Measurements from ENCODE around the gene SDR42E1. TPM values are rescaled to one million over a fixed set of nuclear protein-coding genes. Genes with fewer than 3 reads are reported as not detected.
"Not testable (repeated sequence)": the region's sequence is repeated elsewhere in the genome, so short reads cannot be mapped to it uniquely, and the experiment has no call there.

SDR42E1 gene
- total RNA-seq, 2 donors from 2014 or later: 0.24 to 0.46 TPM

DNA sequence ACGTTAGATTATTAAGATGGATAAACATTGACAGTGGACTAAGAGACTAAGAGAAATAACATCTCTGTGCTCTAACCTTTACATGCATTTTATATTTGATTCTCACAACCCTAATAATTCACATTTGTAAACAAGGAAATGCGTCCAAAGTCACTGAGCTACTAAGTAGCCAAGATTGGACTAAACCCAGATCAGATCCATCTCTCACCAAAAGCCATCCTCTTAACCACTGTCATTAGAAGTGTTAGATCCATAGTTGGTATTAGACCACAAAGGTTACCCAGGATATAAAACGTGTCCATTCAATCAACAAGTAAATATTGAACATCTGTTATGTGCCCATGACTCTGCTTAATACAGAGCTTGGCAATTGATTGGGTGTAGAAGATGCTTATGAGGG is 29.0 kb upstream of the SDR42E1 start:
- intact Hi-C loops (cut with DNase I): no loop called here
- no peak for DNase-seq (ENCODE audit: low spot score)

DNA sequence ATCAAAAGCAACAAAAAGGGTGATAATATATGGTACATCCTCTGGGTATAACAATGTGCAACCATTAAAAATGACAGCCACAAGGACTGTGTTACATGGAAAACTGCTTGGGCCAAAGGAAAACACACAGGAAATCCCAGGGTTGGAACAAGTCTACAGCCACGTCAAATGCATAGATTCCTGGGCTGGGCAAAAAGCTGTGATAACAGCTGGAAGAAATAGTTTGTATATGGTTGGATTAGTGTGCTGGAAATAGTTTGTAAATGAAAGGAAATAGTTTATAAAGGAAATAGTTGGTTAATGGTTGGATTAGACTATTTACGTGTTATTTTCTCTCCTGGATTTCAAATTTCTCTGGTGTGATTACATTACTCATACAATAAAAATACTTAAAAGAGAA is 26.4 kb upstream of the SDR42E1 start:
- intact Hi-C loops (cut with DNase I): no loop called here
- DNase-seq (ENCODE audit: low spot score): no peak

DNA sequence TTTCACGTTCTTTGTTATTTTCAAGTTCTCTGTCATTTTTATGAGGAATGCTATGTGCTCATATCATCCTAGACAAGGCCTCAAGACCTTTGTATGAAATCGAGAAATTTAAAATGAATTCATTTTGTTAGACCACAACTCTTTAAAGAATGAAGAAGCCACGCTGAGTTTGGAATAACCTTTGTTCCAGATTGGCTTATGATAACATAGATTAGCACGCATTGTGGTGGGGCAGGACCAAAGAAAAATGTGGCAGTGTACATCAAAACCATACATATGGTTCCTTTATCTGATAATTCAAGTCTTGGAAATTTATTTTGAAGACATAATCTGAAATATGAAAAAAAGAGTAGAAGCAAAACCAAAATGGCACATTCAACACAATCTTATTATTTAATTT is 26.0 kb upstream of the SDR42E1 start:
- intact Hi-C loops (cut with DNase I): no loop called here
- no peak for DNase-seq (ENCODE audit: low spot score)

DNA sequence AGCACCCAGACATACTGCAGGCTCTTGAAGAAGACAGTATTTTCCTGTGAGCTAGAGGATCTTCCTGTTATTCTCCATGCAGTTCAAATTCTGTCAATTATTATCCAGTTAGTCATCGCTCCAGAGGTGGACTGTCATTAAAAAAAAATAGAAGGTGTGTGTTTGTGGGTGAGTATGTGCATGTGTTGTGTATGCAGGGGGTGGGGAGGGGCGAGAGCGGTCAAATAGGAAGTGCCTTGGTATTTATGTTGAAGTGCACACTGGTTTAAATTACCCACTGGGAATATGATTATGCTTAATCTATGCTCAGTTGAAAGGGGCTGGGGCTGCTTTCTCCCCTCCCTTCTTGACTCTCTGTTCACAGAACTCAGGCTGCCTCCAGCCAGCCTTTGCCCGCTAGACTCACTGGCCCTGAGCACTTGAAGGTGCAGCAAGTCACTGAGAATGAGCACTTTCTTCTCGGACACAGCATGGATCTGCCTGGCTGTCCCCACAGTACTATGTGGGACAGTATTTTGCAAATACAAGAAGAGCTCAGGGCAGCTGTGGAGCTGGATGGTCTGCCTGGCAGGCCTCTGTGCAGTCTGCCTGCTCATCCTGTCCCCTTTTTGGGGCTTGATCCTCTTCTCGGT is 23.8 kb upstream of the SDR42E1 start, which contains the start of gene HSD17B2:
Gene HSD17B2 (plus strand): TSS at position 273 of the 632 bp plus-strand sequence. CDS start 172 bp downstream, at position 445.
- DNase-seq (ENCODE audit: low spot score): no peak
- intact Hi-C loops (cut with DNase I): no loop called here

DNA sequence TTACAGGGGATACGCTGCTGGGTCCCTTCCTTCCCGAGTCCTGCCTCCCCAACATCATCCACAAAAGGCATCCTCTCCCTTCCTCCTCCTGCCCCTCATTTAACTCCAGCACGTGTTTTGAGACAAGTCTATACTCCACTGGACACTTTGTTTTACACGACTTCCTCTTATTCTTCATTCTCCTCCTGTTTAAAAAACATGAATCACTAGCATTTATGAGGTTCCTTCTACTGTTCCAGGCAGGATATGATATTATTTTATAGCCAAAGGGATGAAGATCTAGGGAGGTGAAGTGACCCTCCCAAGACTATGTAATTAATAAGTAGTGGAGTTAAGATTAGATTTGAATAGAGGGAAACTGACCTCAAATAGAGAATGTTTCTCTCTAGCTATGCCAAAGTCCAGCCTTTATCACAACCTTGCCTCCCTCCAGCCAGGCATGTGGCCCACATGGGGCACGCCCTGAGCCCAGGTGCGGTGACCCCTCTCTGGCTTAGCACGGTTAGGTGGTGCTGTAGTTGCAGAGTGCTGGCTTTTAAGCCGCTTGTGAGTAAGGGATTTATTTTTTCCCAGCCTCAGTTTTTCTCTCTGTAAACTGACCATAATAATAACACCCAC is 22.5 kb upstream of the SDR42E1 start:
- no peak for DNase-seq (ENCODE audit: low spot score)
- intact Hi-C loops (cut with DNase I): no loop called here

DNA sequence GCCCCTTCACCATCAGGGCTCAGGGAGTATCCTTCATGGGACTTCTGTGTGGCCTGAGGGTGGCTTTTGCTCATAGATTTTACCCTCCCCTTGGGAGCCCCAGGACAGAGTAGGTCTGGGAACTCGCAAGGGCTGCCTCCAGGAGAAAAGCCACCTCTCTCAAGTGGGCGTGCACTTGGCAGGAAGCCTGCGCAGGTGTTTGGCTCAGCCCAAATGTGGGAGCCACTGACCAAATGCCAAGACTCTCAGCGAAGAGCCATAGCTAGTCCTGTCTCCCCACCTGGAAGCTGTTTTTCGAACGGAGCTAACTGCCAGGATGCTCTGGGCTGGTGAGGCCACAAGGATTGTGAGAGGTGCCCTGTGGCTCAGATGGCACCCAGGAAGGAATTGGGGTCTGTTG is 21.7 kb upstream of the SDR42E1 start:
- no peak for DNase-seq (ENCODE audit: low spot score)
- intact Hi-C loops (cut with DNase I): no loop called here

DNA sequence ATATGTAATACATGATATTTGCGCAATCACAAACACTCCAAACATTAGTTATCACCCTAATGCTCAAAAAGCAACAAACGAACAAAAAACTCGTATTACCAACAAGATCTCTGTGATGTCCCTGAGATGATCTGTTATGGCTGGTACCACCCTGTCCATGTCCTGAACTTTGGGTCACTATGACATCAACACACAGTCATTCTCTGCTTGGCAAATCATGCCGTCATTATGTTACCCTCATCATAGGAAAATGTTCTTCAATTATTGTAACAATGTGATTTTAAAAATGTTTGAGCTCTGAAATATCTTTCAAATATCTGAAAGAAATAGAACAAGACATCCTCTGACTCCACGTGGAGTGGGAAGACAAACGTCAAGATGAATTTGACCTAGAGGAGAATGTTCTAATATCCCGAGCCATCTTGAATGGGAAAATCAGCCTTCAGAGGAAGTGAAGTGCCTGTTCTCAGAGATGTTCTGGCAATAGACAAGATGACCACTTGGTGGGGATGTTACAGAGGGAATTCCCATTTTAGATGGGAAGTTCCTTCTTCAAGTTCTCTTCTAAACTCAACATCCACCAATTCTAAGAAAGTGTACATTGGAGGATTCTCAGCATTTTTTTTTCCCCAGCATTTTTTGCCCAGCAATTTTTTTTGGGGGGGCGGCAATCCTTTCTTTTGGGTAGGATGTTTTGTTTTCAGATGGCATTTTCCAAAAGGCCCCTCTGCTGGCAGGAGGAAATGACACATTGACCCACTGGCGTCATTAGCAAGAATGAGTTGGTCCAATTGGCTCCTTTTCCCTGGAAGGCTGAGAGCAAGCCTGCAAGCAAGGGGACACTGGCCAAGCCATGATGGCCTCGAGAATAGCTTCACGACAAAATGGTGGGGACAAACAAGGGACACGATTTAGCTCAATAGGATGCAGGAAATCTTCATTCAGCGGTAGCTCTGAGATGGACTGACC is 20.1 kb upstream of the SDR42E1 start:
- intact Hi-C loops (cut with DNase I): no loop called here

DNA sequence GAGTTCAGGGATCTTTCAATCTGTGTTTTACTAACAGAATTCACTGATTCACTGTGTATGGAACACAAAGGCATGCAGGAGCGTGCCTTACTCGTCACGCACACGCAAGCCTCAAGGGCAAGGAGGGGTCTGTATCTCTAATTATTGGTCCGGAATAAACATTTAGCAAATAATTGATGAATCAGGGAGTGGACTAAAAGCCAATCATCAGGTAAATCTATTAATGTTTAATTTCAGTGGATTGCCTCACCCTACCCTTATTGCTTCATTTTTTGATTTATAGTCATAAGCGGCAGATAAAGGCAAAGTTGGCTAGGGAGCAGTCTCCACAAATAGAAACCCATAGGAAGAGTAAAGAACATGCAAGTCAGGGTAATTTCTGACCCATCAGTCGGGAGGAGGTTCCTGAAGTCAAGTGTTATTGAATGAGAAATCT is 16.4 kb upstream of the SDR42E1 start:
- intact Hi-C loops (cut with DNase I): no loop called here
- DNase-seq (ENCODE audit: low spot score): no peak

More for the DNA sequence above, 20.1 kb upstream of the SDR42E1 start:
- DNase-seq (ENCODE audit: low spot score): no peak

DNA sequence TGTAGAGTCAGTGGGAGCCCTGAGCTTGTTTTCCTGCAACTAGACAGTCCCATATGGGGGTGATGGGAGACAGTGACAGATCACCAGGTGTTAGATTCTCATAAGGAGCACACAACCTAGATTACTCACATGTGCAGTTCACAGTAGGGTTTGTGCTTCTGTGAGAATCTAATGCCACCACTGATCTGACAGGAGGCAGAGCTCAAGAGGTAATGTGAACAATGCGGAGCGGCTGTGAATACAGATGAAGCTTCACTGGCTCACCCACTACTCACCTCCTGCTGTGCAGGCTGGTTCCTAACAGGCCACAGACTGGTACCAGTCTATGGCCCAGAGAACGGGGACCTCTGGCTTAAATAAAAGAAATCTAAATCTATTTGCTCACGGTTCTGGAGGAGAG is 13.6 kb upstream of the SDR42E1 start:
- no peak for DNase-seq (ENCODE audit: low spot score)
- intact Hi-C loops (cut with DNase I): no loop called here

DNA sequence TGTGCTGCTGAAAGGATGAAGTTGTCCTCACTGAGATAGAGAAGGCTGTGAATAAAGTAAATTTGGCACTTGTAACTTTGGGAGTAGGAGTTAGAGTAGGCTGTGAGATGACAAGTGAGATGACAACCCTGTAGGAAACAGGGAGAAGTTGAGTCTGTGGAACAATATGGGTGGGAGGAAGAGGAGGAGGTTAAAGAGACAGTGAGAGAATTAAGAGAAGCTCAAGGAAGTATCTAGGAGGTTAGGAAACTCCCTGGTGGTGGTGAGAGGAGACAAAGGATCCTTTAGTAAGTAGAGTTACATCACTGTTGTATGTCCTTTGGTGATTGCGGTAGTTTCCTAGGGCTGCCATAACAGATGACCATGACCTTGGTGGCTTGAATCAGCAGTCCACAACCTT is 13.0 kb upstream of the SDR42E1 start:
- intact Hi-C loops (cut with DNase I): no loop called here

DNA sequence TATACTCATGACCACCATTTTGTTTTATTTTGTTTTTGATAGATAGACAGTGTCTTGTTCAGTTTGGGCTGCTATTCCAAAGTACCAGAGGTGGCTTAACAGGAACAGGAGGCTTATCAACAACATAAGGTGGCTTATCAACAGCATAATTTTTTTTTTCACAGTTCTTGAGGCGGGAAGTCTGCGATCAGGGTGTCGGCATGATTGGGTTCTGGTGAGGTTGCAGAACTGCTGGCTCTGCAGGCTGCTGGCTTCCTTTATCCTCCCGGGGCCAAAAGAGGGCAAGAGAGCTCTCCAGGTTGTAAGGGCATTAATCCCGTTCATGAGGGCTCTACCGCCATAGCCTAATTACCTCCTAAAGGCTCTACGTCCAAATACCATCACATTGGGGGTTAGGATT is 11.9 kb upstream of the SDR42E1 start:
- no peak for DNase-seq (ENCODE audit: low spot score)
- intact Hi-C loops (cut with DNase I): no loop called here

More for the DNA sequence above, 13.0 kb upstream of the SDR42E1 start:
- no peak for DNase-seq (ENCODE audit: low spot score)

DNA sequence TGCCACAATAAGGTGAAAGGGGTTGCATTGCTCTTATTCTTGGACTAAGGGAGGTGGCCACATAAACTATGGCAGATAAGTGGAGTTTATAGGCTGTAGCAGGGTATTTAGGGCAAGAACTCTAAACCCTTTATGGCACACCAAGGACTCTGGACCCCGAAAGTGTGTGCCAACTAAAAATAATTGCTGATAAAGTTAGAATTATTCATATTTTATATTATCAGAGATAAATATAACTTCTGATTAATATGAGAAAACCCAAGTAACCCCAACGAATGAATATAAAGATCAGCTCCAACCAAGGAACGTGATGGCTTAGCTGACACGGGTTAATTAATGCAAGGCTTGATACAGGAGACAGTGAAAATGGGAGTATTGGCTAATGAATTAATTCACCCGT is 8.8 kb upstream of the SDR42E1 start:
- no peak for DNase-seq (ENCODE audit: low spot score)
- intact Hi-C loops (cut with DNase I): no loop called here

DNA sequence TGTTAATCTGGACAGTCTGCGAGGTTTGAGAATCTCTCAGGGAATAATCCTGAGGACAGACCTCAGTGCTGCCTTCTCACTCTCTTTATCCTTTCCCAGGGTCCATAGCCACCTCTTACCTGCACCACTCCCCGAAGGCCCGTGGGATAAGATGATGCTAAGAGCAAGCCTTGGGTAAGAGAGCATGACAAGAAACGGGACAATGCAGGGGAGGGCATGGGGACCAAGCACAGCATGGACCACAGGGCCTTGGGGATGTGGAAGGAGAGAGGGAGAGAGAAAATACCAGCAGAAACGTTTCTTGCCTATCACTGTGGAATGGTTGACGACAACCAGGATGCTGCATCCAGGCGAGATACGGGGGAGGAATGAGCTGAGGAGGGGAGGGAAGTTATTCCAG is 8.3 kb upstream of the SDR42E1 start:
- DNase-seq (ENCODE audit: low spot score): no peak
- intact Hi-C loops (cut with DNase I): no loop called here

DNA sequence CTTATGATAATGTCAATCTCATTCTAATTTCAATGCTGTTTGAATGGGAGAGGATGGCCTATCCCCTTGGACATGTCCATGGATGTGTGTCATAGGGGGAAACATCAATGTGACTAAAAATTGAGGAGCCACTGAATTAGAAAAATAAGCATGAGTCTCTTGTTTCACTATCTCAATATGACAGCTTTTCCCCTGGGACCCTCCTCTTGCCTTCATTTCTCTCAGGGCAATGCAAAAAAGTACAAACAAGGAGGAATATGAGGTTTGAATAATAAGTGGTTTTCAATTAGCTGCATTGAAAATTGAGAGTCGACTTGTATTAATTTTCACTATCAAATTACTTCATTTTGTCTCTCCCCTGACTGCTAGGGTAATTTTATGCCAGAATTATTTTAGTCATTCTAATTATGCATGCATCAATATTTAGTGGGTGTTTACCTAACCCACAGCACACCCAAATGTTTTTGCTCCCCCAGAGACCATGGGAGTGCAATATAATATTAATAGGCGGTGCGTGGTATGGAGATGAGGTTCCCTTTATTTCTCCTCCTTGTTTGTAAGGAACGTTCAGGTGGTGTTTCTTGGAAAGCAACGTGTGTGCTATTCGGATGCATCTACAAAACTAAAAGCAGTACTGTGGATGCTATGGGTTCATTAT is 6.8 kb upstream of the SDR42E1 start:
- no peak for DNase-seq (ENCODE audit: low spot score)
- intact Hi-C loops (cut with DNase I): no loop called here

DNA sequence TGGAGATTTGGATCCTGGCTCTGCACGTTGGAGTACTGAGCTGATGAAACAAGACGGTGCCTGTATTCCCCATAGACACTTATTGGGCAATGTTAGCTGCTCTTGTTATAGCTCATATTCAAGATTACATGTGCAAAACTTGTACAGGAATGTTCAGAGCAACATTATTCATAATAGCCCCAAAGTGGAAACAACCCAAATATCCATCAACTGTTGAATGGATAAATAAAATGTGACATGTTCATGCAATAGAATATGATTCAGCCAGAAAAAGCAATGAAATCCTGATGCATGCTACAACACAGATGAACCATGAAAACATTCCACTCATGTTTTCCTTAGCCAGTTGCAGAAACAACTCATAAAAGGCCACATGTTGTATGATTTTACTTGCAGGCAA is 5.7 kb upstream of the SDR42E1 start:
- no peak for DNase-seq (ENCODE audit: low spot score)
- intact Hi-C loops (cut with DNase I): no loop called here

DNA sequence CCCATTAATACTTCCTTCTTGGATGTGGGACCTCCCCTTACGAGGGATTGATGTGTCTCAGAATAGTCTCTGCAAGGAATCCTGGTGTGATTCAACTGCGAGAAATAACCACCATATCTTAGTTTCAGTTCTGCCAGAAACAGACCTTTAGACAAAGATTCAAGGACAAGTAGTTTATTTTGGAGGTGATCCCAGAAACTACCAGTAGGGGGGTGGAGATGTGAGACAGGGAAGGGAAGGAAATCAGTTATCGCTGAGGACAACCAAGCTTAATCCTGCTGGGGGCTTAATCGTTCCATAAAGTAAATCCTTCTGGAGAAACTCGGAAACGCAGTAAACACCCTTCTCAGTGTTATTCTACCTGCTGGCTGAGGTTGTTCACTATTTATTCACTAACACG is 5.0 kb upstream of the SDR42E1 start:
- intact Hi-C loops (cut with DNase I): no loop called here
- DNase-seq (ENCODE audit: low spot score): no peak

DNA sequence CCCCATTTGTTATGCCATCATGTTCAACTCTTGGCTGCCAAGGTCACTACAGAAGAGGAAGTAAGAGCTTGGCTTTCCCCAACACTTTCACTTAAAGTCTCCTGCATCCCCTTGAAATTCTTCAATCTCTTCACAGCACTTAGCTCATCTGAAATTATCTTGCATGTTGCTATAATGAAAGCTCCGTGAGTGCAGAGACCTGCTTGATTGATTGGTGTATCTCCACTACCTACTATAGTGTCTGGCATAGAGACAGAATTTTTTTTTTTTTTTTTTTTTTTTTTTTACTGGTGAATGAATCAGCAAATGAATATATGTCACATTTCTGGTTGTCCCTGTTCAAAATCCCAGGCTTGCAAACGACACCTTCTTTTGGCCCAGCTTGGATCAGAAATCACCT is 1.9 kb upstream of the SDR42E1 start:
- intact Hi-C loops (cut with DNase I): no loop called here
- no peak for DNase-seq (ENCODE audit: low spot score)

DNA sequence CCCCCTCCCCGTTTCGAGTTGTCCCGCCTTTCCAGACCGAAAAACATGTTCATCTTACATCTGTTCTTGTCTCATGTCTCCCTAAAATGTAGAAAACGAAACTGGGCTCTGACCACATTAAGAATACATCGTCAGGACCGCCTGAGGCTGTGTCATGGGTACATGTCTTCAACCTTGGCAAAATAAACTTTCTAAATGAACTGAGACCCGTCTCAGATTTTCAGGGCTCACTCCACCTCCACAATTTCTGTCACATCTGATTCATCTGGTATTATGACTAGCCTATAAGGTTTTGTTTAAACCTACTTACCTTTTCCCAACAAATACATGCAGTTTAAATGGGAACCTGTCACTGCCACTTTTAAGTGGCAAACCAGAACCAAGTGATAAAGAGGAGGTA is 621 bp downstream of the SDR42E1 start:
- intact Hi-C loops (cut with DNase I): no loop called here
- no peak for DNase-seq (ENCODE audit: low spot score)

DNA sequence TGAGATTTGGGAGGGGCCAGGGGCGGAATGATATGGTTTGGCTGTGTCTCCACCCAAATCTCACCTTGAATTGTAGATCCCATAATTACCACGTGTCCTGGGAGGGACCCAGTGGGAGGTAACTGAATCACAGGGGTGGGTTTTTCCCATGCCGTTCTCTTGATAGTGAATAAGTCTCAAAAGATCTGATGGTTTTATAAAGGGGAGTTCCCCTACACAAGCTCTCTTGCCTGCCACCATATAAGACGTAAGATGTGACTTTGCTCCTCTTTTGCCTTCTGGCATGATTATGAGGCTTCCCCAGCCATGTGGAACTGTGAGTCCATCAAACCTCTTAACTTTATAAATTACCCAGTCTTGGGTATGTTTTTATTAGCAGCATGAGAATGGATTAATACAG is 1.5 kb downstream of the SDR42E1 start:
- intact Hi-C loops (cut with DNase I); DNase-seq (ENCODE audit: low spot score): not testable (repeated sequence)
